ENCODE measurements around the gene AGAP1.

- TF ChIP-seq TAF1 (IDR thresholded peaks at IDR 0.05; ENCODE audit: borderline replicate concordance, low read depth, low read length), result no peak
- TF ChIP-seq POLR2A (IDR thresholded peaks at IDR 0.05; ENCODE audit: low read depth, low read length), result no peak
Measured at GRCh38 chr2:236158969-236159777, 665.3 kb downstream of the AGAP1 start.

Measured in GM12892 (cell line).